Astrocyte (in vitro differentiated cells and primary cell): ENCODE results near the gene ZNF165.

Source experiments
- CTCF ChIP-seq: IDR thresholded peaks from 2 replicates; pipeline ENCODE4 v1.5.1; 2011; ENCODE audit warnings: low read depth, mild to moderate bottlenecking, inconsistent platforms, low read length, moderate library complexity; ENCODE audit not compliant: insufficient read depth
- EZH2 ChIP-seq: IDR thresholded peaks from 2 replicates; pipeline ENCODE4 v1.6.1; 2012; ENCODE audit warnings: mild to moderate bottlenecking, low read length, inconsistent platforms; ENCODE audit not compliant: insufficient read depth

GRCh38 chr6:28080631-28081485 is 490 bp downstream of the ZNF165 start:
- no peak for TF ChIP-seq EZH2
- no peak for TF ChIP-seq CTCF
